Stimulated activated CD4-positive, alpha-beta T cell treated with anti-CD3 and anti-CD28 coated beads, Interleukin-12 subunit alpha, Interleukin-12 subunit beta, amount 100 ng/mL, for 48 hours (primary cell): ENCODE results near the gene TRIM69.
"Not testable (repeated sequence)": the region's sequence is repeated elsewhere in the genome, so short reads cannot be mapped to it uniquely, and the experiment has no call there.

Source experiments
- DNase-seq, 3 donors: peaks; one replicate each; pipeline ENCODE4 v3.0.0-alpha.2; 2020; ENCODE audit warnings: low read depth in 2 of 3, low spot score in 1 of 3

TRIM69 gene

GRCh38 chr15:44738340-44738984, 2.1 kb downstream of the TRIM69 start:
- no peak for DNase-seq

- DNase-seq, result not testable (repeated sequence)
These were observed 3.0 kb downstream of the TRIM69 start for GRCh38 chr15:44739222-44739847.

GRCh38 chr15:44743454-44743853, 7.1 kb downstream of the TRIM69 start:
- not testable (repeated sequence) for DNase-seq

- no peak for DNase-seq
These were observed 17.0 kb downstream of the TRIM69 start for GRCh38 chr15:44753345-44753744.

- no peak for DNase-seq
These were observed 26.9 kb downstream of the TRIM69 start for GRCh38 chr15:44763187-44763586.

- no peak for DNase-seq
These were observed 27.5 kb downstream of the TRIM69 start for GRCh38 chr15:44763848-44764247.

- no peak for DNase-seq
These were observed 28.7 kb downstream of the TRIM69 start for GRCh38 chr15:44765036-44765435.

GRCh38 chr15:44769521-44769920, 33.2 kb downstream of the TRIM69 start:
- DNase-seq, result no peak

GRCh38 chr15:44770715-44771114, 34.4 kb downstream of the TRIM69 start:
- not testable (repeated sequence) for DNase-seq

GRCh38 chr15:44775953-44776352, 39.6 kb downstream of the TRIM69 start:
- DNase-seq, result no peak

- no peak for DNase-seq
These were observed 43.4 kb downstream of the TRIM69 start for GRCh38 chr15:44779761-44780160.

- no peak for DNase-seq
These were observed 44.3 kb downstream of the TRIM69 start for GRCh38 chr15:44780608-44781007.

- no peak for DNase-seq
These were observed 44.9 kb downstream of the TRIM69 start for GRCh38 chr15:44781128-44781810.

GRCh38 chr15:44782516-44782915, 46.2 kb downstream of the TRIM69 start:
- DNase-seq, result no peak

- DNase-seq, result not testable (repeated sequence)
These were observed 48.6 kb downstream of the TRIM69 start for GRCh38 chr15:44784918-44785274.

- peak; percentile 28 to 47 (median 42) for DNase-seq
These were observed 52.4 kb downstream of the TRIM69 start for GRCh38 chr15:44788748-44789147.

- DNase-seq, result no peak
These were observed 53.9 kb downstream of the TRIM69 start for GRCh38 chr15:44790215-44790614.

- no peak for DNase-seq
These were observed 54.3 kb downstream of the TRIM69 start for GRCh38 chr15:44790656-44791055.

GRCh38 chr15:44792715-44793114, 56.4 kb downstream of the TRIM69 start:
- DNase-seq, result no peak

GRCh38 chr15:44794072-44794471, 57.7 kb downstream of the TRIM69 start:
- no peak for DNase-seq

GRCh38 chr15:44796508-44796907, 60.2 kb downstream of the TRIM69 start:
- DNase-seq, result no peak

- no peak for DNase-seq
These were observed 62.5 kb downstream of the TRIM69 start for GRCh38 chr15:44798826-44799225.
